GM13977 (cell line): Measurements from ENCODE around the gene FUT4.

Source experiments
- DNase-seq: peaks from one replicate; pipeline ENCODE4 v3.0.0; 2012; ENCODE audit warnings: low spot score
- in situ Hi-C: fragments of 300-500 bp; cut with MboI; formaldehyde crosslinking; loops from one replicate; pipeline ENCODE4 v1.12.0; 2022; ENCODE audit warnings: low sequenced_read_pairs, low pct_unique_long_range_greater_than_20kb, mixed read lengths, inconsistent platforms; ENCODE audit not compliant: unreplicated experiment
- TF ChIP-seq, protein P1 (sequence below): IDR thresholded peaks from 2 replicates; pipeline ENCODE4 v1.5.1; 2012; ENCODE audit warnings: mild to moderate bottlenecking, control low read depth; ENCODE audit not compliant: insufficient read depth; ENCODE audit errors: extremely low read depth, missing control alignments

The FUT4 gene

DNA sequence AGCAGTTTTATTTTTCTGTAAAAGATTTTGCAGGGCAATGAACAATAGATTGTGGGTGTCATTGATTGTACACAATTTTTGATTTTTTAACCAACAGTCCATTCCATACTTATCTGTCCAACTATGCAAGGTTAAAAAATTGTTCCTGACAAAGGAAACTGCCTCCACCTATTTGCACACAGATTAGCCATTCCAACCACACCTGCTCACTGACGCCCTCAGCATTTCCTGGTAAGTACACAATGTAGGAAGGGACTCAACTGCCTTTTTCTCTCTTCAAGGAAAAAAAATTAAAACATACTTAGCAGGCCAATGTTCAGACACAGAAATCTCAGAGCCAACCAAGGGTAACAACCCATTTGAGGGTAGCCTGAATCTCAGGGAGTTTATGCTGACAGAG lies 4.3 kb upstream of the FUT4 start:
- no peak for DNase-seq
- in situ Hi-C loops, result no loop called here
- TF ChIP-seq, protein P1, sequence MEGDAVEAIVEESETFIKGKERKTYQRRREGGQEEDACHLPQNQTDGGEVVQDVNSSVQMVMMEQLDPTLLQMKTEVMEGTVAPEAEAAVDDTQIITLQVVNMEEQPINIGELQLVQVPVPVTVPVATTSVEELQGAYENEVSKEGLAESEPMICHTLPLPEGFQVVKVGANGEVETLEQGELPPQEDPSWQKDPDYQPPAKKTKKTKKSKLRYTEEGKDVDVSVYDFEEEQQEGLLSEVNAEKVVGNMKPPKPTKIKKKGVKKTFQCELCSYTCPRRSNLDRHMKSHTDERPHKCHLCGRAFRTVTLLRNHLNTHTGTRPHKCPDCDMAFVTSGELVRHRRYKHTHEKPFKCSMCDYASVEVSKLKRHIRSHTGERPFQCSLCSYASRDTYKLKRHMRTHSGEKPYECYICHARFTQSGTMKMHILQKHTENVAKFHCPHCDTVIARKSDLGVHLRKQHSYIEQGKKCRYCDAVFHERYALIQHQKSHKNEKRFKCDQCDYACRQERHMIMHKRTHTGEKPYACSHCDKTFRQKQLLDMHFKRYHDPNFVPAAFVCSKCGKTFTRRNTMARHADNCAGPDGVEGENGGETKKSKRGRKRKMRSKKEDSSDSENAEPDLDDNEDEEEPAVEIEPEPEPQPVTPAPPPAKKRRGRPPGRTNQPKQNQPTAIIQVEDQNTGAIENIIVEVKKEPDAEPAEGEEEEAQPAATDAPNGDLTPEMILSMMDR, result no peak

- DNase-seq, result no peak
- TF ChIP-seq, protein P1, result no peak
- in situ Hi-C loops, result no loop called here
Observed at GRCh38 chr11:94544646-94545263, 1.0 kb downstream of the FUT4 start.

- no peak for DNase-seq
- in situ Hi-C loops, result no loop called here
- TF ChIP-seq, protein P1, result no peak
Observed at GRCh38 chr11:94545264-94546161, 1.8 kb downstream of the FUT4 start.

- in situ Hi-C loops, result no loop called here
- DNase-seq, result no peak
- TF ChIP-seq, protein P1, result no peak
Observed at GRCh38 chr11:94546162-94546470, 2.4 kb downstream of the FUT4 start.

- TF ChIP-seq, protein P1, result no peak
- in situ Hi-C loops, result no loop called here
- DNase-seq, result no peak
Observed at GRCh38 chr11:94546886-94547285, 3.2 kb downstream of the FUT4 start.

DNA sequence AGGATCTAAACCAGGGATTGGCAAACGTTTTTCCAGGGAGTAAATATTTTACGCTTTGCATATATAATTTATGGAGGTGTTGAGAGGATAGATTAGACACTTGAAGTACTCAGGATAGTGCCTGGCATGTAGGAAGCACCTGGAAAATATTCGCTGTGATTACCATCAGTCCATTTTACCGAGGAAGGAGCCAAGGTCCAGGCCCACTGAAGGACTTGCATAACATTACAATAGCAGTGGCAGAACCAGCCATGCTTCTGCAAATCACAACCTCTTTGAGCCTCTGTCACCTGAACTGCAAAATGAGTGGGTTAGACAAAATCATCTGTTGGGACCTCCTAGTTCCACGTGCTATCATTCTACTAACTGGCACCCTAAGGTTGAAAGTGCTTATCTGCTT lies 5.4 kb downstream of the FUT4 start:
- in situ Hi-C loops, result no loop called here
- TF ChIP-seq, protein P1, result no peak
- no peak for DNase-seq
